Peyer's patch (tissue), 4 donors: Measurements from ENCODE around the gene RABL3. TPM values are rescaled to one million over a fixed set of nuclear protein-coding genes. Genes with fewer than 3 reads are reported as not detected.
"Not testable (repeated sequence)": the region's sequence is repeated elsewhere in the genome, so short reads cannot be mapped to it uniquely, and the experiment has no call there.

Source experiments
- DNase-seq, 3 donors: peaks; one replicate each; pipeline ENCODE4 v3.0.0-alpha.2; 2017 to 2019
- H3K27ac ChIP-seq, 4 donors: fragments of 200-600 bp; sonication (generic); one replicate each; pipeline ENCODE4 v1.5.1; 2016 to 2019
- H3K27me3 ChIP-seq, 2 donors: fragments of 200-600 bp; sonication (generic); one replicate each; pipeline ENCODE4 v1.5.1; 2019
- H3K36me3 ChIP-seq, 3 donors: fragments of 200-600 bp; sonication (generic); one replicate each; pipeline ENCODE4 v1.5.1; 2016 to 2019
- H3K4me1 ChIP-seq, 4 donors: fragments of 200-600 bp; sonication (generic); one replicate each; pipeline ENCODE4 v1.5.1; 2016 to 2019
- H3K4me3 ChIP-seq, 4 donors: fragments of 200-600 bp; sonication (generic); 1 replicate in 3 of 4; 2 replicates in 1 of 4; pipeline ENCODE4 v1.5.1; 2016 to 2019; ENCODE audit warnings: mild to moderate bottlenecking in 1 of 4
- H3K9me3 ChIP-seq, 4 donors: fragments of 200-600 bp; sonication (generic); one replicate each; pipeline ENCODE4 v1.5.1; 2016 to 2019; ENCODE audit warnings: mild to moderate bottlenecking in 1 of 4
- POLR2A ChIP-seq, 2 donors: fragments of 450-650 bp; IDR thresholded peaks; one replicate each; pipeline ENCODE4 v1.5.1; 2017; ENCODE audit warnings: antibody characterized with exemption in 2 of 2, mild to moderate bottlenecking in 2 of 2, moderate library complexity in 2 of 2
- total RNA-seq, 4 donors: library from RNA; depleted of rRNA; stranded (reverse); fragments of >200 nt; gene quantifications; one replicate each; pipeline ENCODE4 v1.1.0, GENCODE V29; 2016
- TF ChIP-seq, protein P1 (sequence below), 6 experiments: fragments of 450-650 bp in 4 of 6; fragments of 200-600 bp in 2 of 6; sonication (generic) in 1 of 6; IDR thresholded peaks; one replicate each; pipeline ENCODE4 v1.5.1; 2017 to 2019; ENCODE audit warnings: antibody characterized with exemption in 6 of 6, mild to moderate bottlenecking in 3 of 6, moderate library complexity in 1 of 6

Gene RABL3
- 10 to 100 TPM; 11.4 to 35.5 (median 14.9) TPM for total RNA-seq

DNA sequence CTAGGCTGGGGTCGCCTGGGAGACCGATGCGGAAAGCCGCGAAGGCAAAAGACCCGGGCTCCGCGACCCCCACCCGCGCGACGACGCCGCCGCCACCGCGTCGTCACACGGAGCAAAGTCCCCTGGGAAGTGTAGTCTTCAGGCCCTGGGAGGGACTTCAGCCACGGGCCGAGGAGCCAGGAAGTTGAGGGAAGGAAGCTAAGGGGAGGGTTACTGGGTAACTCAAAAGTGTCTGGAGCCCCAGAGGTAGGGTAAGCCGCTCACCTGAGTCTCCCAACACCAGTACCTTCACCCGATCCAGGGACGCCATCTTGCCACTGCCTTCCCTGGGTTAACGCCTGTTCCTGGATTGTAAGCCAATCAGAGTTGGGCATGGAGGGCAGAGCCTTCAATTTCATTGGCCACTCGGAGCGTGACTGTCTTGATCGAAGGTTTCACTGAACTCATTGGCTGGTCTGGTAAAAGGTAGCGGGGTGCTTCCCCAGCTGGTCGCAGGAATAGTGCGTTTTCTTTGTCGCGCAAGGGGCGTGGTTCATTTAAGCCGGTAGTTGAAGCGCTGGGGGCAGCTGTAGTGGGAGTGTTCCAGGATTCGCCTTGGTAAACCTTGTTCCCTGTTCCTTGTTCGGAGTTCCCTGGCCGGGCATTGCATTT, at the start of gene RABL3, which contains the start of gene GTF2E1:
Gene RABL3, minus strand, starts transcription at position 319 of the 651 bp plus-strand sequence. Its CDS starts 9 bp downstream, at position 310.
Gene GTF2E1, plus strand, starts transcription at position 547 of the 651 bp plus-strand sequence. CDS start 7,809 bp downstream, outside the sequence.
- Histone ChIP-seq H3K4me3 (peak within 1 kb of the TSS; percentile 63 to 97 (median 85)), H3K27me3 (no peaks in the 10 kb centered on the region), H3K9me3 (no peaks in the 10 kb centered on the region), H3K4me1 (peaks cover 0 to 10% (median 2%) of the 10 kb centered on the region in 4 donors), H3K36me3 (peaks cover 0 to 8% (median 0%) of the 10 kb centered on the region in 3 donors), H3K27ac (peak within 1 kb of the TSS; percentile 89 to 99 (median 94))
- peak; percentile 96 to 99 (median 98) for DNase-seq
- peak; percentile 46 to 70 for TF ChIP-seq POLR2A (IDR thresholded peaks at IDR 0.05)
- TF ChIP-seq, protein P1, sequence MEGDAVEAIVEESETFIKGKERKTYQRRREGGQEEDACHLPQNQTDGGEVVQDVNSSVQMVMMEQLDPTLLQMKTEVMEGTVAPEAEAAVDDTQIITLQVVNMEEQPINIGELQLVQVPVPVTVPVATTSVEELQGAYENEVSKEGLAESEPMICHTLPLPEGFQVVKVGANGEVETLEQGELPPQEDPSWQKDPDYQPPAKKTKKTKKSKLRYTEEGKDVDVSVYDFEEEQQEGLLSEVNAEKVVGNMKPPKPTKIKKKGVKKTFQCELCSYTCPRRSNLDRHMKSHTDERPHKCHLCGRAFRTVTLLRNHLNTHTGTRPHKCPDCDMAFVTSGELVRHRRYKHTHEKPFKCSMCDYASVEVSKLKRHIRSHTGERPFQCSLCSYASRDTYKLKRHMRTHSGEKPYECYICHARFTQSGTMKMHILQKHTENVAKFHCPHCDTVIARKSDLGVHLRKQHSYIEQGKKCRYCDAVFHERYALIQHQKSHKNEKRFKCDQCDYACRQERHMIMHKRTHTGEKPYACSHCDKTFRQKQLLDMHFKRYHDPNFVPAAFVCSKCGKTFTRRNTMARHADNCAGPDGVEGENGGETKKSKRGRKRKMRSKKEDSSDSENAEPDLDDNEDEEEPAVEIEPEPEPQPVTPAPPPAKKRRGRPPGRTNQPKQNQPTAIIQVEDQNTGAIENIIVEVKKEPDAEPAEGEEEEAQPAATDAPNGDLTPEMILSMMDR (IDR thresholded peaks at IDR 0.05): no peak

DNA sequence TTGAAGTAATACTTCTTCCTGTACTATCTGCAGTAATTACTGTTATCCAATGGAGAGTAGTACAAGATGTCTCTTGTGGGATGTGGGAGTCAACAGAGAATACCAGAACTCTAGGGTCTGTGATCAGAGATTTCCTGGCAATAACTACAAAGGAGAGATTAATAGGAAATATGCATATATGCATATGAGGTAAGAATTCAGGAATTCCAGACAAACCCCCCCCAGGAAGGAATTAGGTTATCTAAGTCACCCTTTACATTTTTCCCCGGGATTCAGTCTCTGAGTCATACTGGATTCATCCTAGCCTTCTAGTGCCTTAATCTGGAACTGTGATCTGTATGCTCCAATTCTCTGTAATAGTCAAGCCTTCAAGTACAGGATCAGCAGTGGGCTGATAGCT, 49.6 kb upstream of the RABL3 start:
- H3K4me3 ChIP-seq: no peak overlapping the region
- no peaks in the 10 kb centered on the region for H3K9me3 ChIP-seq
- H3K27ac ChIP-seq: no peak overlapping the region
- H3K36me3 ChIP-seq: no peaks in the 10 kb centered on the region
- TF ChIP-seq, protein P1 (IDR thresholded peaks at IDR 0.05): no peak
- H3K4me1 ChIP-seq: no peaks in the 10 kb centered on the region
- DNase-seq: no peak
- no peaks in the 10 kb centered on the region for H3K27me3 ChIP-seq

GRCh38 chr3:120791010-120791409, 48.7 kb upstream of the RABL3 start:
- no peak for TF ChIP-seq POLR2A (IDR thresholded peaks at IDR 0.05)
- TF ChIP-seq, protein P1 (IDR thresholded peaks at IDR 0.05): no peak

DNA sequence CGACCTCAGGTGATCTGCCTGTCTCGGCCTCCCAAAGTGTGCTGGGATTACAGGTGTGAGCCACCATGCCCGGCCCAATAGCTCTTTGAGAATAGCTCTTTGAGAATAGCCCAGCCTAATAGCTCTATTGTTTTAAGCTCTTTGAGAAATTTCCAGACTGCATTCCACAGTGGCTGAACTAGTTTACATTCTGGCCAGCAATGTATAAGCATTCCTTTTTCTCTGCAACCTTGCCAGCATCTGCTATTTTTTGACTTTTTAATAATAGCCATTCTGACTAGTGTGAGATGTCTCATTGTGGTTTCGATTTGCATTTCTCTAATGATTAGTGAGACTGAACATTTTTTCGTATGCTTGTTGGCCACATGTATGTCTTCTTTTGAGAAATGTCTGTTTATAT, 43.5 kb upstream of the RABL3 start:
- not testable (repeated sequence) for H3K27ac ChIP-seq, H3K36me3 ChIP-seq, H3K4me1 ChIP-seq

More at GRCh38 chr3:120791010-120791409, 48.7 kb upstream of the RABL3 start:
- Histone ChIP-seq H3K36me3 (no peaks in the 10 kb centered on the region), H3K9me3 (no peaks in the 10 kb centered on the region), H3K4me3 (no peak overlapping the region), H3K4me1 (no peaks in the 10 kb centered on the region), H3K27me3 (no peaks in the 10 kb centered on the region), H3K27ac (no peak overlapping the region)
- no peak for DNase-seq

GRCh38 chr3:120780977-120781376, 38.7 kb upstream of the RABL3 start:
- peaks cover 0 to 30% (median 0%) of the 10 kb centered on the region in 3 donors for H3K36me3 ChIP-seq
- no peak overlapping the region for H3K27ac ChIP-seq
- H3K4me1 ChIP-seq: no peaks in the 10 kb centered on the region
- H3K4me3 ChIP-seq: no peak overlapping the region
- TF ChIP-seq, protein P1 (IDR thresholded peaks at IDR 0.05): no peak
- no peak for TF ChIP-seq POLR2A (IDR thresholded peaks at IDR 0.05)
- H3K9me3 ChIP-seq: no peaks in the 10 kb centered on the region
- no peaks in the 10 kb centered on the region for H3K27me3 ChIP-seq
- no peak for DNase-seq

More for the DNA sequence above, 43.5 kb upstream of the RABL3 start:
- H3K9me3 ChIP-seq, H3K4me3 ChIP-seq, H3K27me3 ChIP-seq, DNase-seq: not testable (repeated sequence)

DNA sequence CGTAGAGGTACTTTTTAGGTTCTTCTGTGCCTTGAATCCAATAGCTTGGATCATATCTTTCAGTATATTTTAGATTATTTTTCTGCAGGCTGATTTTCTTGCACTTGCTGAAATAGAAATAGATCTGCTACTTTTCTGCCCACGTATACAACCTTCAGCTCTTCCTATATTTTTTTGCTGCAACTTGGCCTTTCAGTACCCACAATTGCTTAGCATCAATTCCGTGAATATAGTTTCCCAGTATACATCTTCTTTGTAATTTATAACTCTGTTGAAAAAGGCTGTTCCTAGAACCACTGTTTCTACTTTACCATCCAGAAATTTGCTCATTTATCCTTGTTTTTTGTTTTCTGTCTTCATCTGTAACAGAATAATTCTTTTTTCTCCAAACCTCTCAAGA, 36.5 kb upstream of the RABL3 start:
- Histone ChIP-seq H3K4me1 (no peaks in the 10 kb centered on the region), H3K4me3 (no peak overlapping the region), H3K27me3 (no peaks in the 10 kb centered on the region), H3K9me3 (no peaks in the 10 kb centered on the region), H3K27ac (no peak overlapping the region), H3K36me3 (peaks cover 0 to 30% (median 0%) of the 10 kb centered on the region in 3 donors)
- no peak for DNase-seq
- TF ChIP-seq, protein P1 (IDR thresholded peaks at IDR 0.05): no peak
- TF ChIP-seq POLR2A (IDR thresholded peaks at IDR 0.05): no peak
